DMS53 treated with DMSO at 0.1 percent for 48 hours (cell line): ENCODE results near the gene VGLL4.
A peak's percentile ranks its signal among the peaks of the same experiment; 100 is the strongest.

Source experiments
- DNase-seq: peaks from one replicate; lab custom pipeline; 2025; ENCODE audit not compliant: unreplicated experiment; lab: John Stamatoyannopoulos, UW

The VGLL4 gene

DNA sequence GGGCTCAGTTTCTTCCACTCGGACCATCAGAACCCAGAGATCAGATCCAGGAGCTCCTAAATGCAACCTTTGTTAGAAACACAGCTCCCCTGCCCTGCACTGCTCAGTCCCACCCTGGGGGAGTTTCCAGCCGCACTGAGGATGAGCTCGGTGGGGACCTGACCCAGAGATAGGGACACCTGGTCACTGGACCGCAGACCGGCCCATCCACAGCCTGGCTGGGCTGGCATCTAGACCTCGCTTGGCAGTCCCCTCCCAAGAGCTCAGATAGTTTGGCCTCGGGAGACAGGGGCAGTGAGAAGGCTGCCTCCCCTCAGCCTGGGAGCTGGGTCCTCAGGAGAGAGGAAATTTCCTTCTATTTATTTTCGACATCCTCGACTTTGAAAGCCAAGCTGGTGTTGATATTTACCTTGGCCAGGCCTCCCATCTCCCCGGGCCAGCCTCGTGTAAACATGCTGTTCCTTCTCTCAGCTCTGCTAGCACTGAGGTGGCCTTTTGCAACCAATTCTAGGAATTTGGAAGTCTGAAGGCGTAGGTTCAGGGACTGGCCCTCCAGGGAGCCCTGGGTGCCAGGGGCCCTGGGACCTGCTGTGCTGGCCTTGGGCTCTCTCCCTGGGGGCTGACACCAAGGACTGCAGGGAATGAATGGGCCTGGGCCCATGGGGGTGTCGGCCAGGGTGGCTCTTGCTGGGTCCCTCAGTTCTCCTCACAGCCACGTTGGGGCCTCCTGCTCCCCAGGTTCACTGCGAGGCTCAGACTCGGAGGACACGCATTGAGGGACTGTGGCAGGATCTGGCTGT is 90.1 kb downstream of the VGLL4 start:
- no peak for DNase-seq

DNA sequence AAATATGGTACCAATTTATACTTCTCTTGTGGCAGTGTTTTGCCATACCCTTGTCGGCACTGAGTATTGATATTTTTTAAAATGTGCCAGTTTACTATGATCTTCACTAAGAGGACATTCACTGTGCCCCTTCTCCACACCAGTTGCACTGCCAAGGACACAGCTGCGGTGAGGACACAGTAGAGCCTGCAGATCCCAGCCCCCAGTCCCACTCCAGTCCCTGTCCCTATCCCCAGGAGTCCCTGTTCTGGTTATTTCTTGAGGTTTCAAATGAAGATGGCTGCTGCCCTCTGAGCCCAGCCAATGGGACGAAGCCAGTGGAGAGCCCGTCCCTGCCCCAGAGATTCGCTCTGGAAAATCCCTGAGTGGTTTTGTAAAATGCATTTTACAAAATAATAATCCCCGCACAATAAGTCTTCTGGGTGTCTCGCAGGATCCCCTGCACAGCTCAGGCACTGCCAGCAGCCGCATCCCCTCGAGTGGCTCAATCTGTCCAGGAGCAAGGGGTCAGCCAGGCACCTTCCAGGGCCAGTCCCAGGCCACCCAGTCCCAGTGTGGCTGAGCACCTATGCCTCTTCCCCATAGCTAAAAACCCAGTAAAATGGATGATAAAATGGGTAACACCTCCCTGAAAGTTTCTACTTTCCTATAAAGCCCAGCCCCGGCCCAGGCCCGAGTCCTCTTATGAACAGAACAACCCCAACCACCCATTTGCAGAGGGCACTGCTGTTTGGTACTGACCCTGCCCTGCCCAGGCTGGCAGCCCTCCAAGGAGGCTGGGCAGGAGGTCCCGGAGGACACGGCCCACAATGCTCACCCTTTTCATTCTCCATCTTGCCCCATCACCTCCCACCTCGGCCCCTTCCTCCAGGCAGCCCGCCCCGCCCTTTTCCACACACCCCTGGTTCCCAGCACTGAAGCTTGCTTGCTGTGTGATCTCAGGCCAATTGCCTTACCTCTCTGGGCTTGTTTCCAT is 91.1 kb downstream of the VGLL4 start:
- DNase-seq: no peak

DNA sequence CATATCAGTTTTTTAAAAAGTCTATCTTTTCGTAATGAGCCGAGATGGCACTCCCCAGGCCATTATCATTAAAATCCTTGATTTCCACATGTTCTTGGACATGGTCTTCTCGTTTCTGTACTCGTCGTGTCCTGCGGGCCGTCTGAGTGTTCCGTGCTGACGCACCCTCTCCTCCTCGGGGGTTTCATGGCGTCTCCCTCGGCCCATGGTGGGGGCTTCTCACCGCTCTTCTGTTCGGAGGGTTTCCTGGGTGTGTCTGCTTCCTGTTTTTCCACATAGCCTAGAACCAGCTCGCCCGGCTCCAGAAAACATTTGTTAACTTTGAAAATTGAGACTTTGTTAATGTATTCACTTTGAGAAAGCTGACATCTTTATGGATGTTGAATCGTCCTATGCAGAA is 92.7 kb downstream of the VGLL4 start:
- DNase-seq: no peak

DNA sequence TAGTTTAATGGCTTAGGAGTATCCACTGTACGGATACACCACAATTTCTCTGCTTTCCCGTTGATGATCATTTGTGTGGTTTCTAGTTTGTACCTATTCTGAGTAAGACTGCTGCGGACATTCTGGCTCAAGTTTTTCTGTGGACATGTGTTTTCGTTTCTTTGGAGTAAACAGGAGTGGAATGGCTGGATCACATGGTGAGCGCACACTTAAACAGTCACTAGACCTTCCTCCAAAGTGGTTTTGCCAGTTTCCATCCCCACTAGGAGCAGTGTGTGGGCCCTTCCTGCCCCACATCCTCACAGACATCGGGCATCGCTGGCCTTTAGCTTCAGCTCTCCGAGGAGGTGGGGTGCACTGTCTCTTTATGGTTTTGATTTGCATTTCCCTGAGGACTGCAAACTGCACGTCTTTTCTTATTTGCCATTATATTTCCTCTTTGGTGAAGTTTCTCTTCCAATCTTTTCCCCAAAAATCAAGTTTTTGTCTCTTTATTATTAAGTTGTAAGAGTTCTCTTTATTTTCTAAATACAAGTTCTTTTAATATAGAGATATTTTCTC is 94.1 kb downstream of the VGLL4 start:
- no peak for DNase-seq

DNA sequence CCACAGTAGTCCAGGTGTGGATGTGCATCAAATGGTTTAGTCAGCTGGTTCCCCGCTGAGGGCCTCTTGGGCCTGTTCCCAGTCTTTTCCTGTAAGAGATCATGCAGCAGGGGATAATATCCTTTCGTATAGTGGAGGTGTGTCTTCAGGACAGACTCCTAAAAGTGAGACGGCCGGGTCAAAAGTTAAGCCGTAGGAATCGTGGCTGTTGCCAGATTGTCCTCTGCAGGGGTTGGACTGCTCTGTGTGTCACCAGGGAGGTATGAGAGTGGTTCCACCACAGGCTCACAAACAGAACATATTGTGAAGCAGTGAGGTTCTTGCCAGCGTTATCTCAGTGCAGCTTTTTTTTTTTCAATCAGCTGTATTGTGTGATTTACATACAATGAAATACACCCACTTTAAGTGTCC is 95.0 kb downstream of the VGLL4 start:
- DNase-seq: no peak

DNA sequence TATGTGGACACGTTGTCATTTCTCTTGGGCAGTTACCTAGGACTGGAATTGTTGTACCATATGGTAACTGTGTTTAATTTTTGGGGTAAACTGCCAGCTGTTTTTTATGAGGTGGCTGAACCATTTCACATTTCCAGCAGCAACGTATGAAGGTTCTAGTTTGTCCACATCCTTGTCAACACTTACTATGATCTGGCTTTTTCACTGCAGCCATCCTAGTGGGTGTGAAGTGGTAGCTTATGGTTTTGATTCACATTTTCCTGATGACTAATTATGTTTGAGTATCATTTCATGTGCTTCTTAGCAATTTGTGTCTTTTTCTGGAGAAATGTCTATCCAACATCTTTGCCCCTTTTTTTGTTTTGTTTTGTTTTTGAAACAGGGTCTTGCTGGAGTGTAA is 96.2 kb downstream of the VGLL4 start:
- DNase-seq: no peak

DNA sequence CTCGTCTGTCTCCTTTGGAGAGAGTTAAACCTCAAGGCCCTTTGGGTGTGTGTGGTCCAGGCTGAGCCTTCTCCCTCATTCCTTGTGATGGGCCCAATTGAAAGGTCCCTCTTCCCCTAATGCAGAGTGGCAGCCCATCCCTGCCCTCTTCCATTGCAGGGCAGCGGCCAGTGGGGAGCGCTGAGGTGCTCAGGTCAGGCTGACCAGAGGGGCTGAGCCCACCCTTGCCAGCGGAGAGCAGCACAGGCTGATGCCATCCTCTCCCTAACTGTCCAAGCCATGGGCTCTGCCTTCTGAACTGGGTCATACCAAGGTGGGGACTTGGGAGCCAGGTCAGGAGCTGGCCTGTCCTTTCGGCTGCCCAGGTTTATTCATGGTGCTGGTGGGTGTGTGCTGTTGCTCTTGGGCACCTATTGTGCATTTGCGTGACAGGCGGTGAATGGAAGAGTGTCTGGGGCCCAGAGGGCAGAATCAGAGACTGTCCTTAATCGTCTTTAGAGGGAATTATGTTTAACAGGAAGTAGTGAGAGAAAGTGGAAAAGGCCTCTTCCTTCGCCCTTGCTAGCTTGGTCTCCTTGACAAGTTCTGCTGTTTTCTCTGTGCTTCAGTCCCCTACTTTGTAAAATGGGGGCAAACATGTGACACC is 96.9 kb downstream of the VGLL4 start:
- DNase-seq: no peak

DNA sequence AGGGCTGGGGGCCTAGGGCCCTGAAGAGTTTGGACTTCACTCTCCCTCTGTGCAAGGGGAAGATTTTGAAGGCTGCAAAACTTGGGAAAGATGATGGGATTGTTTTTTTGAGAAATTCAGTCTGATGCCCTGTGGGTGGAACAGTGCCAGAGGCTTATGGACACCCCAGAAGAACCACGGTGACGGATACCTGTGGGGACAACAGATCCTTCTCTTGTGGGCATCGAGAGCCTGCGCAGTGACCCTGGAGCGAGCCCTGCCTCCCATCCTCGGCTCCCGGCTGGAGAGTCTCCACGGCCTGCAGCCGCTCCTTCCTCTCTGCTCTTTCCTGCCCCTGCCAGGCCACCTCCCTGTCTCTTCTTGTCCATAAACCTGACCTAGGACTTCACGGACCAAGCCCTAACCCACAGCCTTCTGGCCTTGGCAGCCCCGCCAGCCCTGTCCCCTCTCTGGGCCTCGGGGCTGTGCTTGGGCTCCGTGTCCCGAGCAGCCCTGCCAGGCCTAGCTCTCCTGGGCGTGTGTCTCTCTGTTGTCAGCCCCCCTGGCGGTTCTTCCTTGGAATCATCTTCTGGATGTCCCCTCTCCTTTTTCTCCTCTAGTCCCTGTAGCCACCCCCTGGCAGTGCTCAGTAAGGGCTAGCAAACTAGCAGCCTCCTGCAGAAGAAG is 98.4 kb downstream of the VGLL4 start:
- no peak for DNase-seq

DNA sequence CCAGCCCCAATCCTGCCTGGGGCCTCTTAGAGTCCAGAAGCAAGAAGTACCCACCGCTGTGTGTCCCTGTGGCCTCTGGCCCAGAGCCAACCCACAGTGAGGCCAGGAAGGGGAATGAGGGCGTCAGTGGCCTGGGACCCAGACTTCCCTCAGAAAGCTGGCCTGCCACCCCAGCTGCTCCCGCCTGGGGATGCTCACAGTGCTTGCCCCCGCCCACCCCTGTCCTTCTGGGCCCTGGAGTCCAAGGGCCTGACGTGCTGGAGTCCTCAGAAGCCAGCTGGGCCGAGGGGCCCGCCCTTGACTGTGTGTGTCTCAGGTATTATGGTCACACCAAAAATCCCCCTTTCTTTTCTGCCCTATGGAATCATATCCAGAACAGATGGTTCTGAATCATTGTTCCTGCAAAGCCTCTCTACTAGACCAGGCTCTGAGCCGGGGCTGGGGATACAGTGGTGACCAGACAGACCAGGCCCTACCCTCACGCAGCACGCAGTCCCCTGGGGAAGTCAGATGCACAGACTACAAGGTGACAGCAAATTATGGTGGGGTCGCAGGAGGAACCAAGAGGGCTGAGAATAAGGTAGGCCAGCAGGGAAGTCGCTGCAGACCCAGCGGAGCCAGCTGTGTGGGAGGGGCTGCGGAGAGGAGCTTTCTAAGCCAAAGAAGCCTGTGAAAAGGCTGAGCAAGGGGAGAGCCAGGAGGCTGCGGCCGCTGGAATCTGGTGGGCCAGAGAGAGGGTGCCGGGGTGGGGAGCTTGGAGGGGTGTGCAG is 99.1 kb downstream of the VGLL4 start:
- no peak for DNase-seq

DNA sequence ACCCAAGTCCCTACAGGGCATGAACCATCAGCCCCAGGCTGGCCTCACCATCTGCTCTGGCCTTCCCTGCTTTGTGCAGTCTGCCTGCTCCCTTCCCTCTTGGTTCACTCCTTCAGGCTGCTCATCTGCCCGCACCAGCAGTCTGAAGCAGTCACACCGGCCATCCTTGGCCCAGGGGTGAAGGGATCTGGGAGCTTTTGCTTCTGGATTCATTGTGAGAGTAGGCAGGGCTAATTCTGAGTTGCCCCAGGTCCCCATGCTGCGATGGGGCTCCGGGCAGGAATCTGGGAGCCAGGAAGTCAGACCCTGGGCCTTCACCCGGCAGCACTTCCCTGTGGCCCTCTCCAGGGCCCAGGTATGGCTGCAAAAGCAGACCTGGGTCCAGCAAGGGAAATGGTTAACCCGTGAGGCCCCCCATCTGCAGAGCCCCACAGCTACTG is 99.7 kb downstream of the VGLL4 start:
- DNase-seq: no peak

DNA sequence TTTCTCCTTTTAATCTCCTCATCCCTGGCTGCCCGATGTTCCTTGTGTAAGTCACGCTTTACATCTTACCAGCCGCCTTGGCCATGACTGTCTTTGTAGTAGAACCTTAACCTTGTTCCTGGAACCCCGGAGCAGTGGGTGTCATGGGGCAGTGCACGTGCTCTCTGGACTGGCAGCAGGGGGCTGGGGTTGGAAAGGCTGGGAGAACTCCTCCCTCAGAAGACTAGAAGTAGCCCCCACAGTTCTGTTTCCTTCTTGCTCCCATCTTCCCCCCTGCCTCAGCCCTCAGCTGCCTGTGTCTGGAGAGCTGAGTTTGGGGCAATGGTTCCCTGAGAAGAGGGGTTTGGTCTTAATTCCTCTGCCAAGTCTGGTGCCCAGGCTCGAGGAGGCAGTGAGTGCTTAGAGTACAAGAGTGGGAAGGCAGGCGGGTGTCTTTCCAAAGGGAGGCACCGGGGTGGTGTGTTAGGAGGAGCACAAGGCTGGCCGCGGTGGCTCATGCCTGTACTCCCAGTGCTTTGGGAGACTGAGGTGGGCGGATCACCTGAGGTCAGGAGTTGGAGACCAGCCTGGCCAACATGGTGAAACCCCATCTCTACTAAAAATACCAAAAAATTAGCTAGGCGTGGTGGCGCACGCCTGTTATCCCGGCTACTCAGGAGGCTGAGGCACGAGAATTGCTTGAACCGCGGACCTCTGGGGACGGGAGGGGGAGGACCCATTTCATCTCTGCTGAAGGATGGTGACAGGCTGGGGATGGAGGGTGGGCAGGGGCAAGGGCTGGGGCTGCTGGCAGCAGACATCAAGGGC is 100.4 kb downstream of the VGLL4 start:
- no peak for DNase-seq

DNA sequence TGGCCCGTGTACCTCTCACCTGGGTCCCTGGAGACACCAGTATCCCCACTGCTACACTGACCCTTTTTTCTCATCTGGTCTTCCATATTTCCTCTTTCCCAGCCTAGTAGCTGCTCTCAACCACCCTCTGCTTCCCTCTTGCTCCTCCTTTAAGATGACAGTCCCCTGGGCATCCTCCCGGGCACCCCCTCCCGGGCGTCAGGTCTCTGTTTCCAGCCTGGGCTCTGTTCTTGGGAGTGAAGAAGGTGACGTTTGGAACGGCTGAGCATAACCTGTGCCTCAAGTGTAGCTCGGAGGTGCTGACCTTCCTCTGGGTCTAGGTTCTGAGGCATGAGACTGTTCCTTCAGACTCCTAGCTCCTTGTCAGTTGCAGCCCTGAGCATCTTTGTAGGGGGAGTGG is 101.2 kb downstream of the VGLL4 start:
- DNase-seq: no peak

DNA sequence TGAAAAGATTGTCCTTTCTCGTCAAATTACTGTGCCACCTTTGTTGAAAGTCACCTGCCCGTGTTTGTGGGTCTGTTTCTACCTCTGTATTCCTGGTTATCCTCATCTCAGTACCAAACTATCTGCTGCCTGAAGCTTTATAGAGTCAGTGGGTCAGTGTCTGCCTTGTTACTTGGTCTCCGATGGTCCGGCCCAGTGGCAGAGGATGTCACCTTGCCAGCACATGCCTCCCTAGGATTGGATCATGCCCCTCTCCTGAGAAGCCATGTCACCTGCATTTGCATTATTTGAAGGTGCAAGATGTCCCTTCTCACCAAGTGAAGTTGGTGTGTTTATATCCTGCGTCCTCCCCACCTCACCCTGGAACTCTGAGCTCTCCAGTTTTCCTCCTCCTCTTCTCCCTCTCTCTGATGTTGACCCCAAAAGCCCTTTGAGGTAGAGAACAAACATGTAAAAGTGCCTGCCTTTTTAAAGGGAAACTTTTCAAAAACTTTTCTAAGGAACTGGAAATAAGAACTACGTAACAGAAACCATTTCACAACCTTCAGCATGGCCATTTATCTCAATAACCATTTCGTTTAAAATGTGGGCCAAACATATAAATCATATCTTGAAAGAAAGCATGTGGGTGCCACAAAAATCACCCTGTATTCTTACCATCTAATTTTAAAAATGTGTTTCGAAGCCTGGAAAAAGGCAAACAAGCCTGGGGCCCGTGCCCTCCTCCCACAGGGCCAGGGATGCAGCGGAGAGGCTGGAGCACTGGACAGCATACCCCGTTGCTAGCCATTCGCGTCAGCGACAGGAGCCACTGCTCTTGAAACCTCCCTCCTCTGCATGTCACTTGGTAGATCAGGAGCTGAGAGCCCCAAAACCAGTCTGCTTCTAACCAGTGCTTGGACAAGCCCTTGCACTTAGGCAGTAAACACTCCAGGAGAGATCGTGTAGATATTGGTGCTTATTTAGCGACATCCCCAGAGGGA is 102.1 kb downstream of the VGLL4 start:
- no peak for DNase-seq

DNA sequence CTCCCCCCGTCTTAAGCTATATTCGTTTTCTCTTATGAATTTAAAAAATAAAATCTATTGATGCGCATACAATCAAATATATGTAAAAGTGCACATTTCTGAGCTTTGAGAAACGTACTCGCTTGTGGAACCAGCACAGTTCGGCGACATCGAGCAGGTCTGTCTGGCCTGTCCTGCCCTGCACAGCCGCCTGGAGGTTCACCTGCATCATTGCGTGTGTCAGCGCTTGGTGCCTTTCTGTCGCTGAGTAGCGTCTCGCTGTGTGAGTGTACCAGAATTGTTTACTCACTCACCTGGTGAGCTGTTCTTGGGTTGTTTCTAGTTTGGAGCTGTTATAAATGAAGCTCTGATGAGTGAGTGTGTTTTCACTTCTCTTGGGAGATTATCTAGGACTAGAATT is 104.0 kb downstream of the VGLL4 start:
- peak; percentile 1 for DNase-seq

DNA sequence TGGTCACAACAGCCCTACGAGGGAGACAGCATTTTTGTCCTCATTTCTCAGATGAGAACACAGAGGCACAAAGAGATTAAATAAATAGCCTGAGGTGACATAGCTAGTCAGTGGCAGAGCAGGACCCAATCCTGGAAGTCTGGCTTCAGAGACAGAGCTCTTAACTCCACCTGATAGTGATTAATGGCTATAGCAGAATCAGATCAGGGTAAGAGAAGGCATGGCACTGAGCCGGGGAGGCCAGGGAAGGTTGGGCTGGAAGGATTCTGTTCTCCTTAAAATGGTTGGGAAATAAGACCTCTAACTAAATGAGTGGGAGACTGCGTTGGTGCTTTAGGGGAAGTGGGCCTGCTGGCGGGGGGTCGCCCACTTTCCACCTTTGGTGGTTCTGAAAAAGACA is 104.5 kb downstream of the VGLL4 start:
- no peak for DNase-seq

DNA sequence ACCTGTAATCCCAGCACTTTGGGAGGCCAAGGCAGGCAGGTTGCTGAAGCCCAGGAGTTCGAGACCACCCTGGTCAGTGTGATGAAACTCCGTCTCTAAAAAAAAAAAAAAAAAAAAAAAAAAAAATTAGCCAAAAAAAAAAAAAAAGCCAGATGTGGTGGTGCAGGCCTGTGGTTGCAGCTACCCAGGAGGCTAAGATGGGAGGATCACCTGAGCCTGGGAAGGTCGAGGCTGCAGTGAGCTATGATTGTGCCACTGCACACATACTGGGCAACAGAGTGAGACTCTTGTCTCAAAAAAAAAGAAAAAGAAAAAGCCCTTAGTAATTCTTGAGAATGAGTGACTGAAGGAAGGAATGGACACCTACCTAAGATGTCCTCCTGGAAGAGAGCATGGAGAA is 105.1 kb downstream of the VGLL4 start:
- DNase-seq: no peak

DNA sequence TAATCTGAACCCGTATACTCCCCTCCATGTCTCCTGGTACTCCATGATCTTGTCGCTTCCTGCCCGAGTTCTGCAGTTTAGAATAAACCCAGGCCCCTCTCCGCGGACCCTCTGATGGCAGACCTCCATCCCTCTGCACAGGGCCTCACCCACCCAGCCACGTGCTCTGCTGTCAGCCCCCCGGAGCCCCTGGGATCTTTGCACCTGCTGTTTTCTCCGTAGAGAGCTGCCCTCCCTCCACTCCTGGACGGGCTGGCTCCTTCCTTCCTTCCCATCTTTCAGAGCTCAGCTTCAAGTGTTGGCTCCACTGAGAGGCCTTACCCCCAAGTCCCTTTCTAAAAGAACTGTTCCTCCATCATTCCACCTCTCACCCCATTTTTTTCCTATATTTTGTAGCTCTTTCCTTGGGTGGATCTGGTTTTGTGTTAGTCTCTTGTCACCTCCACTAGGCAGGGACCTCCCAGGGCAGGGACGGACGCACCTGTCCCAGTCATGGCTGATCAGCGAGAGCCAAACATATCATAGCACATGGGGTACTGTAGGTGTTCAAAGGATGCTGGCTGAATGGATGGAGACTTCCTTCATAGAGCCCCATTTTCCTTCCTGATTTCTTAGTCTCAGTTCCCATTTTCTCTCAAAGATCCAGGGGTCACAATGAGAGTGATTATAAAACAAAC is 106.6 kb downstream of the VGLL4 start:
- no peak for DNase-seq
